Mesenchymal stem cell (in vitro differentiated cells and primary cell): ENCODE results near the gene KCTD1.
A peak's percentile ranks its signal among the peaks of the same experiment; 100 is the strongest.

Source experiments
- DNase-seq: peaks from one replicate; pipeline ENCODE4 v3.0.0-alpha.2; 2013
- H2AFZ ChIP-seq: one replicate; pipeline ENCODE4 v1.6.1; 2013; ENCODE audit warnings: low read depth, mild to moderate bottlenecking, control low read depth, inconsistent platforms, low read length, moderate library complexity
- H2AK5ac ChIP-seq: 2 replicates; pipeline ENCODE4 v1.6.1; 2013; ENCODE audit warnings: low read length, moderate library complexity, mild to moderate bottlenecking, inconsistent platforms; ENCODE audit not compliant: severe bottlenecking
- H2BK120ac ChIP-seq: one replicate; pipeline ENCODE4 v1.6.1; 2013; ENCODE audit warnings: low read depth, mild to moderate bottlenecking, inconsistent platforms, low read length, moderate library complexity
- H2BK12ac ChIP-seq, 2 experiments: one replicate each; pipeline ENCODE4 v1.6.1; 2013; ENCODE audit warnings: inconsistent platforms in 2 of 2, low read length in 2 of 2, mild to moderate bottlenecking in 2 of 2, moderate library complexity in 2 of 2, control low read depth in 1 of 2
- H2BK15ac ChIP-seq: one replicate; pipeline ENCODE4 v1.6.1; 2013; ENCODE audit warnings: mild to moderate bottlenecking, low read depth, inconsistent platforms; ENCODE audit not compliant: poor library complexity, severe bottlenecking
- H2BK5ac ChIP-seq: 2 replicates; pipeline ENCODE4 v1.6.1; 2013; ENCODE audit warnings: low read depth, mild to moderate bottlenecking, low read length, control low read depth, inconsistent platforms; ENCODE audit not compliant: poor library complexity, severe bottlenecking
- H3K14ac ChIP-seq, 2 experiments: one replicate each; pipeline ENCODE4 v1.6.1; 2013; ENCODE audit warnings: inconsistent platforms in 2 of 2, low read length in 2 of 2, control low read depth in 1 of 2, mild to moderate bottlenecking in 1 of 2, moderate library complexity in 1 of 2
- H3K18ac ChIP-seq, 2 experiments: one replicate each; pipeline ENCODE4 v1.6.1; 2013; ENCODE audit warnings: inconsistent platforms in 2 of 2, low read length in 2 of 2, control low read depth in 1 of 2, low read depth in 1 of 2, mild to moderate bottlenecking in 1 of 2
- H3K23ac ChIP-seq, 2 experiments: one replicate each; pipeline ENCODE4 v1.6.1; 2013; ENCODE audit warnings: inconsistent platforms in 2 of 2, low read length in 2 of 2, mild to moderate bottlenecking in 2 of 2, moderate library complexity in 2 of 2, control low read depth in 1 of 2
- H3K27ac ChIP-seq: 2 replicates; pipeline ENCODE4 v1.5.1; 2013; ENCODE audit warnings: mild to moderate bottlenecking, moderate library complexity, low read length, control low read depth, inconsistent platforms; ENCODE audit not compliant: poor library complexity, severe bottlenecking
- H3K27me3 ChIP-seq, 2 experiments: 2 replicates each; pipeline versions ENCODE4 v1.6.1 to v1.7.0; 2013; ENCODE audit warnings: low read length in 2 of 2, mild to moderate bottlenecking in 2 of 2, moderate library complexity in 2 of 2, control low read depth in 1 of 2, inconsistent platforms in 1 of 2; ENCODE audit not compliant: control insufficient read depth in 1 of 2, insufficient read depth in 1 of 2
- H3K36me3 ChIP-seq, 2 experiments: 2 replicates each; pipeline versions ENCODE4 v1.6.1 to v1.7.0; 2013; ENCODE audit warnings: low read length in 2 of 2, control low read depth in 1 of 2, inconsistent platforms in 1 of 2, low read depth in 1 of 2, mild to moderate bottlenecking in 1 of 2; ENCODE audit not compliant: insufficient read depth in 2 of 2, control insufficient read depth in 1 of 2
- H3K4ac ChIP-seq, 2 experiments: one replicate each; pipeline ENCODE4 v1.6.1; 2013; ENCODE audit warnings: inconsistent platforms in 2 of 2, low read length in 2 of 2, mild to moderate bottlenecking in 2 of 2, moderate library complexity in 2 of 2, control low read depth in 1 of 2, low read depth in 1 of 2
- H3K4me1 ChIP-seq: 2 replicates; pipeline ENCODE4 v1.6.1; 2013; ENCODE audit warnings: low read depth, low read length, control low read depth; ENCODE audit not compliant: control insufficient read depth, insufficient read depth
- H3K4me2 ChIP-seq: 2 replicates; pipeline ENCODE4 v1.6.1; 2013; ENCODE audit warnings: low read length, mild to moderate bottlenecking, inconsistent platforms; ENCODE audit not compliant: poor library complexity, severe bottlenecking
- H3K4me3 ChIP-seq, 2 experiments: 2 replicates each; pipeline versions ENCODE4 v1.5.1 to v1.7.0; 2013; ENCODE audit warnings: low read length in 2 of 2, mild to moderate bottlenecking in 2 of 2, control low read depth in 1 of 2, low read depth in 1 of 2; ENCODE audit not compliant: insufficient read depth in 1 of 2
- H3K79me1 ChIP-seq: replicated peaks from 2 replicates; pipeline ENCODE4 v1.6.1; 2013; ENCODE audit warnings: mild to moderate bottlenecking, control low read depth, low read length, inconsistent platforms; ENCODE audit not compliant: poor library complexity, severe bottlenecking
- H3K9ac ChIP-seq: 2 replicates; pipeline ENCODE4 v1.7.0; 2013; ENCODE audit warnings: mild to moderate bottlenecking, low read length, moderate library complexity
- H3K9me3 ChIP-seq: 2 replicates; pipeline ENCODE4 v1.7.0; 2013; ENCODE audit warnings: mild to moderate bottlenecking, low read length; ENCODE audit not compliant: control insufficient read depth
- H4K8ac ChIP-seq: one replicate; pipeline ENCODE4 v1.6.1; 2013; ENCODE audit warnings: inconsistent platforms, mild to moderate bottlenecking, low read length, moderate library complexity
- H4K91ac ChIP-seq: one replicate; pipeline ENCODE4 v1.6.1; 2013; ENCODE audit warnings: mild to moderate bottlenecking, low read length, inconsistent platforms
- WGBS: methylation state at CpG from one replicate; pipeline ENCODE4 v1.1.7; 2013; ENCODE audit warnings: mixed read lengths; 5-methylcytosine and 5-hydroxymethylcytosine counted together

The KCTD1 gene

GRCh38 chr18:26553943-26554342 lies 5.6 kb upstream of the KCTD1 start:
- H3K4ac ChIP-seq = no peak overlapping the region
- H4K91ac ChIP-seq = no peak overlapping the region
- no peak overlapping the region for H4K8ac ChIP-seq
- no peaks in the 10 kb centered on the region for H3K9me3 ChIP-seq
- H3K4me3 ChIP-seq = no peak overlapping the region
- no peak overlapping the region for H2BK15ac ChIP-seq
- no peak overlapping the region for H2AK5ac ChIP-seq
- no peak overlapping the region for H3K18ac ChIP-seq
- H3K4me2 ChIP-seq = no peak overlapping the region
- no peak overlapping the region for H2BK120ac ChIP-seq
- H3K9ac ChIP-seq = no peak overlapping the region
- no peak overlapping the region for H2BK5ac ChIP-seq
- H3K27ac ChIP-seq = no peak overlapping the region
- no peak overlapping the region for H3K14ac ChIP-seq
- no peaks in the 10 kb centered on the region for H3K79me1 ChIP-seq
- H3K4me1 ChIP-seq = peaks cover 16% of the 10 kb centered on the region
- H2AFZ ChIP-seq = no peak overlapping the region
- H3K36me3 ChIP-seq = no peaks in the 10 kb centered on the region
- H3K23ac ChIP-seq = no peak overlapping the region
- no peak for DNase-seq
- H3K27me3 ChIP-seq = peaks cover 3 to 32% of the 10 kb centered on the region in 2 experiments
- no peak overlapping the region for H2BK12ac ChIP-seq
- WGBS = no CpG with 5 or more reads among the region's 1 CpG

- H2AFZ ChIP-seq = no peak overlapping the region
- peaks cover 0 to 7% of the 10 kb centered on the region in 2 experiments for H3K36me3 ChIP-seq
- H3K27me3 ChIP-seq = peaks cover 3 to 32% of the 10 kb centered on the region in 2 experiments
- H3K27ac ChIP-seq = no peak overlapping the region
- H3K9ac ChIP-seq = no peak overlapping the region
- no peak overlapping the region for H4K91ac ChIP-seq
- H3K18ac ChIP-seq = no peak overlapping the region
- H2BK5ac ChIP-seq = no peak overlapping the region
- no peak overlapping the region for H3K4me3 ChIP-seq
- H3K9me3 ChIP-seq = no peaks in the 10 kb centered on the region
- H4K8ac ChIP-seq = no peak overlapping the region
- no peak for DNase-seq
- H3K4ac ChIP-seq = no peak overlapping the region
- no peak overlapping the region for H2BK15ac ChIP-seq
- H2BK120ac ChIP-seq = no peak overlapping the region
- no peak overlapping the region for H2BK12ac ChIP-seq
- peaks cover 25% of the 10 kb centered on the region for H3K4me1 ChIP-seq
- no peak overlapping the region for H2AK5ac ChIP-seq
- WGBS = 70% methylated on average over 1 of the region's 4 CpGs
- no peak overlapping the region for H3K14ac ChIP-seq
- no peaks in the 10 kb centered on the region for H3K79me1 ChIP-seq
- H3K4me2 ChIP-seq = no peak overlapping the region
- no peak overlapping the region for H3K23ac ChIP-seq
These were observed 3.3 kb upstream of the KCTD1 start for GRCh38 chr18:26551695-26552081.

- H3K9ac ChIP-seq = no peak overlapping the region
- DNase-seq = no peak
- no peak overlapping the region for H2BK120ac ChIP-seq
- no peak overlapping the region for H2BK12ac ChIP-seq
- peaks cover 26% of the 10 kb centered on the region for H3K4me1 ChIP-seq
- H3K4ac ChIP-seq = no peak overlapping the region
- H3K27ac ChIP-seq = no peak overlapping the region
- no peaks in the 10 kb centered on the region for H3K79me1 ChIP-seq
- peak overlapping the region; percentile 89 for H3K4me2 ChIP-seq
- peaks cover 0 to 8% of the 10 kb centered on the region in 2 experiments for H3K36me3 ChIP-seq
- peaks cover 3 to 32% of the 10 kb centered on the region in 2 experiments for H3K27me3 ChIP-seq
- no peak overlapping the region for H3K18ac ChIP-seq
- peak overlapping the region in 1 of 2 experiments; percentile 23 for H3K4me3 ChIP-seq
- no peak overlapping the region for H3K23ac ChIP-seq
- H2BK15ac ChIP-seq = no peak overlapping the region
- WGBS = 24% methylated on average over 22 of the region's 28 CpGs
- no peak overlapping the region for H3K14ac ChIP-seq
- H4K8ac ChIP-seq = no peak overlapping the region
- H2AFZ ChIP-seq = no peak overlapping the region
- H2BK5ac ChIP-seq = no peak overlapping the region
- H2AK5ac ChIP-seq = no peak overlapping the region
- H4K91ac ChIP-seq = no peak overlapping the region
- H3K9me3 ChIP-seq = no peaks in the 10 kb centered on the region
These were observed 2.8 kb upstream of the KCTD1 start for GRCh38 chr18:26550998-26551694.

GRCh38 chr18:26549263-26550094 lies 1.1 kb upstream of the KCTD1 start:
- H3K4me3 ChIP-seq = peak overlapping the region; percentile 72 to 81
- no peak overlapping the region for H3K14ac ChIP-seq
- H2AFZ ChIP-seq = peak overlapping the region; percentile 59
- H2BK120ac ChIP-seq = peak overlapping the region; percentile 66
- peaks cover 0 to 8% of the 10 kb centered on the region in 2 experiments for H3K36me3 ChIP-seq
- peak overlapping the region; percentile 65 for H3K27ac ChIP-seq
- no peak overlapping the region for H4K91ac ChIP-seq
- peak overlapping the region; percentile 55 to 73 for H3K18ac ChIP-seq
- peaks cover 28% of the 10 kb centered on the region for H3K4me1 ChIP-seq
- H3K27me3 ChIP-seq = peaks cover 3 to 32% of the 10 kb centered on the region in 2 experiments
- H3K9ac ChIP-seq = peak overlapping the region; percentile 69
- no peak overlapping the region for H2AK5ac ChIP-seq
- peak overlapping the region; percentile 89 for H3K4me2 ChIP-seq
- peak; percentile 69 for DNase-seq
- WGBS = under 1% methylated on average over 66 of the region's 71 CpGs
- peak overlapping the region in 1 of 2 experiments; percentile 63 for H3K23ac ChIP-seq
- H2BK15ac ChIP-seq = peak overlapping the region; percentile 100
- H3K4ac ChIP-seq = no peak overlapping the region
- H2BK5ac ChIP-seq = no peak overlapping the region
- no peak overlapping the region for H2BK12ac ChIP-seq
- no peak overlapping the region for H4K8ac ChIP-seq
- H3K79me1 ChIP-seq = no peaks in the 10 kb centered on the region
- H3K9me3 ChIP-seq = no peaks in the 10 kb centered on the region
